IMR-90 (cell line): Measurements from ENCODE around the gene TTC21A. TPM values are rescaled to one million over a fixed set of nuclear protein-coding genes. Genes with fewer than 3 reads are reported as not detected.

Experiments used
- ATAC-seq: fragments of 200-7000 bp; cut with Tn5 transposase; 2 replicates; pipeline ENCODE4 v1.9.1; 2020; ENCODE audit warnings: low read depth, mild to moderate bottlenecking, moderate library complexity
- BruUV-seq: library from RNA; stranded (reverse); fragments of 400-500 nt; replicated peaks from 2 replicates; lab custom pipeline; 2021; lab: Mats Ljungman, UMichigan
- CTCF ChIA-PET: fragments of 300-600 bp; formaldehyde crosslinking; extraction: SDS; loops from one replicate; lab custom pipeline; 2021; ENCODE audit warnings: antibody characterized with exemption; lab: Yijun Ruan, JAX
- POLR2A ChIA-PET: fragments of 300-600 bp; sonication (Branson Sonifier 250); formaldehyde crosslinking; loops from one replicate; lab custom pipeline; 2022; ENCODE audit warnings: antibody characterized with exemption; ENCODE audit not compliant: unreplicated experiment; lab: Charles Lee
- DNase-seq: peaks from one replicate; pipeline ENCODE4 v3.0.0; 2013
- H2AFZ ChIP-seq: replicated peaks from 2 replicates; pipeline ENCODE3; 2013; ENCODE audit warnings: low read length, mild to moderate bottlenecking; ENCODE audit not compliant: poor library complexity
- H2AK5ac ChIP-seq: 2 replicates; pipeline ENCODE4 v1.6.1; 2013; ENCODE audit warnings: low read depth, low read length, inconsistent platforms
- H2AK9ac ChIP-seq: replicated peaks from 2 replicates; pipeline ENCODE3; 2013; ENCODE audit warnings: mild to moderate bottlenecking, low read depth, low read length, moderate library complexity; ENCODE audit not compliant: poor library complexity
- H2BK120ac ChIP-seq: 2 replicates; pipeline ENCODE4 v1.6.1; 2013; ENCODE audit warnings: low read depth, low read length, inconsistent platforms
- H2BK15ac ChIP-seq: 3 replicates; pipeline ENCODE4 v1.6.1; 2013; ENCODE audit warnings: low read depth, low read length, inconsistent platforms
- H2BK20ac ChIP-seq: 2 replicates; pipeline ENCODE4 v1.6.1; 2013; ENCODE audit warnings: low read depth, mild to moderate bottlenecking, inconsistent platforms, low read length, moderate library complexity
- H2BK5ac ChIP-seq: 2 replicates; pipeline ENCODE4 v1.6.1; 2013; ENCODE audit warnings: mild to moderate bottlenecking, low read depth, low read length, inconsistent platforms; ENCODE audit not compliant: poor library complexity, severe bottlenecking
- H3K14ac ChIP-seq: replicated peaks from 2 replicates; pipeline ENCODE4 v1.6.1; 2013; ENCODE audit warnings: low read depth, low read length, inconsistent platforms
- H3K18ac ChIP-seq: 2 replicates; pipeline ENCODE4 v1.6.1; 2013; ENCODE audit warnings: low read depth, low read length, control low read depth
- H3K23ac ChIP-seq: 2 replicates; pipeline ENCODE4 v1.6.1; 2013; ENCODE audit warnings: low read depth, low read length, inconsistent platforms
- H3K27ac ChIP-seq: 2 replicates; pipeline ENCODE4 v1.5.1; 2013; ENCODE audit warnings: mild to moderate bottlenecking, control low read depth, low read length; ENCODE audit not compliant: insufficient read depth
- H3K27me3 ChIP-seq: 2 replicates; pipeline ENCODE4 v1.6.1; 2013; ENCODE audit warnings: low read length; ENCODE audit not compliant: control insufficient read depth, insufficient read depth
- H3K36me3 ChIP-seq: 2 replicates; pipeline ENCODE4 v1.6.1; 2013; ENCODE audit warnings: low read length, mixed read lengths; ENCODE audit not compliant: control insufficient read depth, insufficient read depth
- H3K4ac ChIP-seq: 2 replicates; pipeline ENCODE4 v1.6.1; 2013; ENCODE audit warnings: low read depth, low read length, inconsistent platforms
- H3K4me1 ChIP-seq: 2 replicates; pipeline ENCODE4 v1.6.1; 2013; ENCODE audit warnings: low read length, mixed read lengths; ENCODE audit not compliant: control insufficient read depth, insufficient read depth
- H3K4me2 ChIP-seq: 2 replicates; pipeline ENCODE4 v1.6.1; 2013; ENCODE audit warnings: low read depth, mild to moderate bottlenecking, control low read depth, low read length, moderate library complexity
- H3K4me3 ChIP-seq: 2 replicates; pipeline ENCODE4 v1.5.1; 2013; ENCODE audit warnings: low read depth, mild to moderate bottlenecking, control low read depth, low read length, moderate library complexity; ENCODE audit not compliant: insufficient read depth
- H3K56ac ChIP-seq: 2 replicates; pipeline ENCODE4 v1.6.1; 2013; ENCODE audit warnings: low read length, inconsistent platforms; ENCODE audit not compliant: insufficient read depth; ENCODE audit errors: extremely low read depth
- H3K79me1 ChIP-seq, 2 experiments: 2 replicates each; pipeline ENCODE4 v1.6.1; 2013; ENCODE audit warnings: low read length in 2 of 2, inconsistent platforms in 1 of 2, low read depth in 1 of 2
- H3K9ac ChIP-seq: 2 replicates; pipeline ENCODE4 v1.6.1; 2013; ENCODE audit warnings: low read depth, low read length, control low read depth
- H3K9me1 ChIP-seq: 2 replicates; pipeline ENCODE4 v1.6.1; 2013; ENCODE audit warnings: low read length, inconsistent platforms; ENCODE audit not compliant: insufficient read depth
- H3K9me3 ChIP-seq: 2 replicates; pipeline ENCODE4 v1.6.1; 2013; ENCODE audit warnings: low read length; ENCODE audit not compliant: control insufficient read depth, insufficient read depth
- H4K20me1 ChIP-seq: 2 replicates; pipeline ENCODE4 v1.6.1; 2013; ENCODE audit warnings: low read length, inconsistent platforms; ENCODE audit not compliant: insufficient read depth
- H4K5ac ChIP-seq: 2 replicates; pipeline ENCODE4 v1.6.1; 2013; ENCODE audit warnings: mild to moderate bottlenecking, low read depth, low read length, control low read depth
- H4K8ac ChIP-seq, 2 experiments: 2 replicates each; pipeline ENCODE4 v1.6.1; 2013; ENCODE audit warnings: low read depth in 2 of 2, low read length in 2 of 2, control low read depth in 1 of 2, inconsistent platforms in 1 of 2
- H4K91ac ChIP-seq: 2 replicates; pipeline ENCODE4 v1.6.1; 2013; ENCODE audit warnings: low read depth, low read length, inconsistent platforms; ENCODE audit not compliant: insufficient read depth
- MAFK ChIP-seq: IDR thresholded peaks from 2 replicates; pipeline ENCODE4 v1.6.1; 2012; ENCODE audit warnings: low read depth, low read length, improper control_type of control experiment
- MAZ ChIP-seq: IDR thresholded peaks from 2 replicates; pipeline ENCODE4 v1.6.1; 2012; ENCODE audit warnings: low read depth, mild to moderate bottlenecking, low read length, improper control_type of control experiment, moderate library complexity, borderline replicate concordance
- MXI1 ChIP-seq: IDR thresholded peaks from 2 replicates; pipeline ENCODE4 v1.6.1; 2012; ENCODE audit warnings: low read depth, mild to moderate bottlenecking, low read length, moderate library complexity, borderline replicate concordance
- NFE2L2 ChIP-seq: fragments of 150-350 bp; IDR thresholded peaks from 2 replicates; pipeline ENCODE4 v1.6.1; 2016; ENCODE audit warnings: low read depth, mild to moderate bottlenecking, low read length
- RCOR1 ChIP-seq: IDR thresholded peaks from 2 replicates; pipeline ENCODE4 v1.6.1; 2012; ENCODE audit warnings: mild to moderate bottlenecking, low read length, improper control_type of control experiment; ENCODE audit not compliant: insufficient replicate concordance
- RFX5 ChIP-seq: IDR thresholded peaks from 2 replicates; pipeline ENCODE4 v1.8.0; 2012; ENCODE audit warnings: low read depth, mild to moderate bottlenecking, low read length, moderate library complexity
- SMC3 ChIP-seq: fragments of 150-350 bp; IDR thresholded peaks from 2 replicates; pipeline ENCODE4 v1.6.1; 2016; ENCODE audit warnings: low read depth, mild to moderate bottlenecking, antibody characterized with exemption, low read length, moderate library complexity
- WGBS, 2 experiments: methylation state at CpG; one replicate each; pipeline versions ENCODE4 v1.1.5 to v1.1.7; 2013; ENCODE audit warnings: missing lambda C conversion rate in 2 of 2; ENCODE audit not compliant: insufficient read length in 1 of 2; ENCODE audit errors: extremely low coverage in 2 of 2; 5-methylcytosine and 5-hydroxymethylcytosine counted together
- dilution Hi-C: fragments of 300-500 bp; cut with HindIII; formaldehyde crosslinking; loops from one replicate; pipeline ENCODE4 v1.14.3; 2018; ENCODE audit warnings: low sequenced_read_pairs; ENCODE audit not compliant: unreplicated experiment
- in situ Hi-C: fragments of 300-500 bp; cut with MboI; formaldehyde crosslinking; loops from 3 replicates; pipeline ENCODE4 v1.14.3; 2019; ENCODE audit warnings: low sequenced_read_pairs, inconsistent platforms, mixed read lengths
- intact Hi-C: fragments of 100-400 bp; cut with micrococcal nuclease; formaldehyde crosslinking; loops from 2 replicates; pipeline ENCODE4 v1.10.0; 2022
- polyA plus RNA-seq, 3 experiments: library from polyadenylated mRNA; depleted of rRNA; stranded (reverse); fragments of >200 nt; gene quantifications; 2 replicates each; pipeline ENCODE4 v1.2.3, GENCODE V29; 2012; ENCODE audit warnings: low replicate concordance in 1 of 3
- total RNA-seq: library from RNA; depleted of rRNA; stranded (reverse); fragments of >200 nt; gene quantifications from 2 replicates; pipeline ENCODE4 v1.2.3, GENCODE V29; 2012
- TF ChIP-seq, protein P1 (sequence below): fragments of 150-350 bp; IDR thresholded peaks from 2 replicates; pipeline ENCODE4 v1.6.1; 2016; ENCODE audit warnings: low read depth, mild to moderate bottlenecking, low read length, moderate library complexity, borderline replicate concordance

Gene TTC21A
- total and polyA plus RNA-seq, 2 of the 4 experiments (the other 2 are of a cell fraction) = 0.90 to 1.8 TPM

GRCh38 chr3:39184081-39184967 is 76.8 kb downstream of the TTC21A start:
- H4K91ac ChIP-seq = no peak overlapping the region
- no TSS peak for BruUV-seq
- H3K4ac ChIP-seq = no peak overlapping the region
- H3K27me3 ChIP-seq = no peaks in the 10 kb centered on the region
- POLR2A ChIA-PET = no interaction called here
- no peak overlapping the region for H3K4me2 ChIP-seq
- H3K4me1 ChIP-seq = peaks cover 5% of the 10 kb centered on the region; the same call in 1 of the 2 replicates
- no peak overlapping the region for H2BK5ac ChIP-seq
- H4K20me1 ChIP-seq = no peaks in the 10 kb centered on the region
- no peak overlapping the region for H3K9ac ChIP-seq
- 0 out of 2 replicates have a peak, but pooled peaks cover 5% of the 10 kb centered on the region for H3K9me1 ChIP-seq
- no peak for TF ChIP-seq MAFK
- no peak for TF ChIP-seq MXI1
- TF ChIP-seq, protein P1, sequence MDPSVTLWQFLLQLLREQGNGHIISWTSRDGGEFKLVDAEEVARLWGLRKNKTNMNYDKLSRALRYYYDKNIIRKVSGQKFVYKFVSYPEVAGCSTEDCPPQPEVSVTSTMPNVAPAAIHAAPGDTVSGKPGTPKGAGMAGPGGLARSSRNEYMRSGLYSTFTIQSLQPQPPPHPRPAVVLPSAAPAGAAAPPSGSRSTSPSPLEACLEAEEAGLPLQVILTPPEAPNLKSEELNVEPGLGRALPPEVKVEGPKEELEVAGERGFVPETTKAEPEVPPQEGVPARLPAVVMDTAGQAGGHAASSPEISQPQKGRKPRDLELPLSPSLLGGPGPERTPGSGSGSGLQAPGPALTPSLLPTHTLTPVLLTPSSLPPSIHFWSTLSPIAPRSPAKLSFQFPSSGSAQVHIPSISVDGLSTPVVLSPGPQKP = no peak
- TF ChIP-seq SMC3 = no peak
- TF ChIP-seq RFX5 = no peak
- TF ChIP-seq MAZ = no peak
- TF ChIP-seq NFE2L2 = no peak
- TF ChIP-seq RCOR1 = no peak
- H3K79me1 ChIP-seq = 0 out of 4 replicates have a peak, but pooled peaks cover 0 to 2% of the 10 kb centered on the region in 2 experiments
- H3K18ac ChIP-seq = no peak overlapping the region
- DNase-seq (no peak), ATAC-seq (no peak)
- intact Hi-C loops (no loop called here), dilution Hi-C loops (no loop called here), in situ Hi-C loops (no loop called here)
- no peak overlapping the region for H3K27ac ChIP-seq
- CTCF ChIA-PET = interaction anchor here (0.9 to 1.2 kb wide), 2 partner anchors 59 to 104 kb away, joined by 3 read pairs; no protein-coding TSS in a partner anchor
- no peak overlapping the region for H3K56ac ChIP-seq
- no peak overlapping the region for H3K4me3 ChIP-seq
- no peaks in the 10 kb centered on the region for H3K36me3 ChIP-seq
- H3K23ac ChIP-seq = no peak overlapping the region
- H4K5ac ChIP-seq = no peak overlapping the region
- no peak overlapping the region for H2AK9ac ChIP-seq
- H3K9me3 ChIP-seq = no peaks in the 10 kb centered on the region
- H2BK20ac ChIP-seq = no peak overlapping the region
- no peak overlapping the region for H3K14ac ChIP-seq
- 80% methylated on average over 6 of the region's 12 CpGs; no CpG with 5 or more reads in 1 of the 2 experiments for WGBS, 2 experiments
- H2BK120ac ChIP-seq = no peak overlapping the region
- no peak overlapping the region for H4K8ac ChIP-seq
- no peak overlapping the region for H2BK15ac ChIP-seq
- H2AK5ac ChIP-seq = no peak overlapping the region
- H2AFZ ChIP-seq = no peak overlapping the region
